ENCODE measurements around the gene TPBGL.

- no peak for TF ChIP-seq CTCF (IDR thresholded peaks at IDR 0.05; ENCODE audit: extremely low read depth in 1 of 2, insufficient read depth in 1 of 2, low read depth in 1 of 2, low read length in 2 of 2)
- TF ChIP-seq POLR2AphosphoS5 (IDR thresholded peaks at IDR 0.05; ENCODE audit: insufficient read depth, low read depth, low read length) = no peak
- TF ChIP-seq EZH2 (IDR thresholded peaks at IDR 0.05; ENCODE audit: borderline replicate concordance, low read depth, low read length, severe bottlenecking) = no peak
Measured at GRCh38 chr11:75275581-75275980, 35.0 kb downstream of the TPBGL start.

Measured in endothelial cell of umbilical vein (primary cell).